Breast epithelium (tissue), 3 donors: ENCODE measurements around the gene NEBL.

Source experiments
- POLR2AphosphoS5 ChIP-seq, 3 donors: sonication (generic); formaldehyde crosslinking; IDR thresholded peaks; one replicate each; pipeline ENCODE4 v1.6.1; 2017; ENCODE audit warnings: antibody characterized with exemption in 3 of 3
- TF ChIP-seq, protein P1 (sequence below), 3 donors: fragments of 450-650 bp; IDR thresholded peaks; one replicate each; pipeline ENCODE4 v1.5.1; 2016 to 2017; ENCODE audit warnings: antibody characterized with exemption in 3 of 3, mild to moderate bottlenecking in 3 of 3, moderate library complexity in 3 of 3

DNA sequence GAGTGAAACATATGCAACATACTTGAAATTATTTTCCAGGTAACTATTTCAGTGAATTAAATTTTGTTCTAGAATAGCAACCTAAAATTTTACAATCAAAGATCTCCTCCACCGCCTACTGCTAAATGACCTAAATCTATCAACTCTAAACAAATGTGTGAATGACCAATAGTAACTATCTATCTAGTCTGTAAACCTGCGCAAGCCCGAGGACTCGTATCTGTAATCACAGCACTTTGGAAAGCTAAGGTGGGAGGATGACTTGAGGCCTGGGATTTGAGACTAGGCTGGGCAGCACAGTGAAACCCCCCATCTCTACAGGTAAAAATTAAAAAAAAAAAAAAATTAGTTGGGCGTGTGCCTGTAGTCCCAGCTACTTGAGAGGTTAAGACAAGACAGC, 83.0 kb downstream of the NEBL start:
- no peak for TF ChIP-seq POLR2AphosphoS5 (IDR thresholded peaks at IDR 0.05)
- TF ChIP-seq, protein P1, sequence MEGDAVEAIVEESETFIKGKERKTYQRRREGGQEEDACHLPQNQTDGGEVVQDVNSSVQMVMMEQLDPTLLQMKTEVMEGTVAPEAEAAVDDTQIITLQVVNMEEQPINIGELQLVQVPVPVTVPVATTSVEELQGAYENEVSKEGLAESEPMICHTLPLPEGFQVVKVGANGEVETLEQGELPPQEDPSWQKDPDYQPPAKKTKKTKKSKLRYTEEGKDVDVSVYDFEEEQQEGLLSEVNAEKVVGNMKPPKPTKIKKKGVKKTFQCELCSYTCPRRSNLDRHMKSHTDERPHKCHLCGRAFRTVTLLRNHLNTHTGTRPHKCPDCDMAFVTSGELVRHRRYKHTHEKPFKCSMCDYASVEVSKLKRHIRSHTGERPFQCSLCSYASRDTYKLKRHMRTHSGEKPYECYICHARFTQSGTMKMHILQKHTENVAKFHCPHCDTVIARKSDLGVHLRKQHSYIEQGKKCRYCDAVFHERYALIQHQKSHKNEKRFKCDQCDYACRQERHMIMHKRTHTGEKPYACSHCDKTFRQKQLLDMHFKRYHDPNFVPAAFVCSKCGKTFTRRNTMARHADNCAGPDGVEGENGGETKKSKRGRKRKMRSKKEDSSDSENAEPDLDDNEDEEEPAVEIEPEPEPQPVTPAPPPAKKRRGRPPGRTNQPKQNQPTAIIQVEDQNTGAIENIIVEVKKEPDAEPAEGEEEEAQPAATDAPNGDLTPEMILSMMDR (IDR thresholded peaks at IDR 0.05), result no peak
